Right kidney (tissue), 1 donor: ENCODE results near the gene CBX7.
"Not testable (repeated sequence)": the region's sequence is repeated elsewhere in the genome, so short reads cannot be mapped to it uniquely, and the experiment has no call there.

Source experiments
- DNase-seq: peaks from one replicate; pipeline ENCODE4 v3.0.0-alpha.2; 2016

The CBX7 gene

GRCh38 chr22:39174498-39175352, 22.2 kb upstream of the CBX7 start:
- DNase-seq: peak; percentile 69

DNA sequence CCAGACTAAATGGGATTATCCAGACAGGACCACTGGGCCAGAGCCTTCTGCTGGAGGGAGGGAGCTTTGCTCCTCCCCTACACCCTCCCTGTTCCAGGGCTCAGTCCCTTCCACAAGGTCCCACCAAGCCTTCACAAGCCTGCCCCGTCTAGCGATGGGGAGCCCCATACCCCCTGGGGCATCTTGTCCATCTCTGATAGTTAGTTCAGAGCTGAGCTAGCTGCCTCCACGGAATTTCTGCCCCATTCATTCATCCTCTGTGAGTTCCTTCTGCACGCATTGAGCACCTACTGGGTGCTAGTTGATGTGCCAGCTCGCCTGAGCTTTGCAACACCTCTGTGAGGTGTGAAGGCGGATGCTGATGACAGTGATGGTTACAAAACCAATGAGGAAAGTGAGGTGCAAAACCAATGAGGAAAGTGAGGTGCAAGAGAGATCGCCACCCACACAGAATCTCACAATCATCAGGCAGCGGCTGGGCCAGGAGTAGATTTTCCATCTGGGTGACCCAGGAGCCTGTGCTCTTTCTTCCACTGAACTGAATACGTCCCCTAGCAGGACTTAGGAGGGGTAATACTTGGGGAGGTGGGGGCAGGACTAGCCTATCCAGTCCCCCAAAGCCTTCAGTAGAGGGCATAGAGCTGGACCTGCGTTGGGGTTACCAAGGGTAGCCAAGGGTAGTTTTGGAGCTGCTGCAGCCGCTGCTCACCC, 21.5 kb upstream of the CBX7 start:
- no peak for DNase-seq

DNA sequence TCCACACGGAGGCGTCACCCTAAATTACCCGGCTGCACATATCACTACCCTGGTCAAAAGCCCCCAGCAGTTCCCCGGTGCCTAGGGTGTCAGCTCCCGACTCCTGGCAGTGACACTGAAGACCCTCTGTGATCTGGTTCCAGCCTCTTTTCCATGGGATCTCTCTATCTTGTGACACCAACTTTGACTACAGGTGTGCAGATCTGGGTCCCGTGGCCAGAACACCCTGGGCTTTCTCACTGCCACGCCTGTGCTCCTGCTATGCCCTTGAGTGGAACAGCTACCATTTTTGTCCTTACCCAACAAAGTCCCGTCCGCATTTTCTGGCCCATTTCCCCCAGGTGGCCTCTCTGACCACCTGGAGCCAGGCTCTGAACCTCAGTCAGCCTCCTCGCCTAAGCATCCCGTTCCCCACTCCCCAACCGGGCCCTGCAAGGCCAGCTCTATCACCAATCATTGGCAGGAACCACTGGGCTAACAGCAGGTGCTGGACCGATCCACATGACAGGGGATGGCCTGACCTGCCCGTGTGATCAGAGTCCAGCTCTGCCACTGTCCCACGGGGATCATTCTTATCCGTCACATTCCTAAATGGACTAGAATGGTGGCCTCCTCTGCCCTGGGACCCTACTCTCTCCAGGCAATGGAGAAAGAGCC, 20.7 kb upstream of the CBX7 start:
- peak; percentile 15 for DNase-seq

- DNase-seq: not testable (repeated sequence)
Measured at GRCh38 chr22:39172265-39173049, 20.0 kb upstream of the CBX7 start.

- no peak for DNase-seq
Measured at GRCh38 chr22:39171623-39172264, 19.3 kb upstream of the CBX7 start.

DNA sequence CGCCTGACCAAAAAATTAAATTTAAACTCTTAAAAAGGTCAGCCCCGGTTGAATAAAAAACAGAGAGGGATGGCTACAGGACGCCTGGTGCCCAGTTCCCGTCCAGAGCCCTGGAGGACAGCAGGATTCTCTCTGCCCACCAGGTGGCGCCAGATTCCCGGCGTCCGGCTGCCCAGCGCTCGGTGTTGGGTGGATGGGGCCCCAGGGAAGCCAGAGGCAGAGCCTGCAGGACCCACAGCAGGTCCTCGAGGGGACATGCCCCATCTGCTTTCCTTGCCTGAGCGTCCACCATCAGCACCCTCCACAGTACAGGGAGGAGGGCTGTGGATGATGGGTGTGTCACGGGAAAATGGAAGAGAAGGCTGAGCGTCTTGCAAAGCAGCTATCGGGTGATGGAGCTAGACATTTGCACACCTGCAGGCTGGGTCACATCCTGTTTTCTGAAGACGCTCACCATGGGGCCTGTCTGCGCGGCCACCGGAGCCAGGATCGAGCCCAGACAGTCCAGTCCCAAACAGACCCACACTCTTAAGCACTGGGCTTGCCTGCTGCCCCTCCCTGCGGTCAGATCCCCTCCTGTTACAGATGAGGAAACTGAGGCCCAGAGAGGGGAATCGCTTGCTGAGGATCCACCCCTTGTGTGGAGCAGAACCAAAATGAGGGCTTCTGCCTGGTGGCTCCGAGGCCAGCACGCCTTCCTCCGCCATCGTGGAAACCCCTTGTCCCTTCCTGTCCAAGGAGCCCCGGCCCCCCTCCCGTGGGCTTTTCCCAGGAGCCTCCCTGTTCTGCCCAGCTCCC, 18.5 kb upstream of the CBX7 start:
- peak; percentile 79 for DNase-seq

- no peak for DNase-seq
Measured at GRCh38 chr22:39169797-39170466, 17.5 kb upstream of the CBX7 start.

DNA sequence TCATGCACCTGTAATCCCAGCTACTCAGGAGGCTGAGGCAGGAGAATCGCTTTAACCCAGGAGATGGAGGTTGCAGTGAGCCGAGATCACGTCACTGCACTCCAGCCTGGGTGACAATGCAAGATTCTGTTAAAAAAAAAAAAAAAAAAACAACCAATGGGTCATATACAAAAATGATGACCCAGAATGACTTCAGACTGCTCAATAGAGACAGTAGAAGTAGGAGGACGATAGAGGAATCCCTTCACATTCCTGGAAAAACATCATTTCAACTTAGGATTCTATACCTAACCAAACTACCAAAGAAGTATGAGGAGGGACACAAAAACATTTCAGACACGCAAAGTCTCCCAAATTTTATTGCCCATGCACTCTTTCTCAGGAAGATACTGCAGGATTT, 14.1 kb upstream of the CBX7 start:
- no peak for DNase-seq

DNA sequence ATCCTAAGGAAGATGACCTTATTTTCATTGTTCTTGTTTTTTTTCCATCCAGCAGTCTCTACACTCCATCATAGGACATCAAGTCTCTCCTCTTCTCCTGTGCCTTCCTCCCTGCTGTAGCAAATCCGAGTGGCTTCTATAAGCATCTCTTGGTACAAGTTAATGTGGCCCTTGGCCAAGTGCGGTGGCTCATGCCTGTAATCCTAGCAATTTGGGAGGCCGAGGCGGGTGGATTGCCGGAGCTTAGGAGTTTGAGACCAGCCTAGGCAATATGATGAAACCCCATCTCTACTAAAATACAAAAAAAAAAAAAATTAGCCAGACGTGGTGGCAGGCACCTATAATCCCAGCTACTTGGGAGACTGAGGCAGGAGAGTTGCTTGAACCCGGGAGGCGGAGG, 3.6 kb upstream of the CBX7 start:
- DNase-seq: not testable (repeated sequence)

- DNase-seq: no peak
Measured at GRCh38 chr22:39155421-39155820, 2.9 kb upstream of the CBX7 start.

DNA sequence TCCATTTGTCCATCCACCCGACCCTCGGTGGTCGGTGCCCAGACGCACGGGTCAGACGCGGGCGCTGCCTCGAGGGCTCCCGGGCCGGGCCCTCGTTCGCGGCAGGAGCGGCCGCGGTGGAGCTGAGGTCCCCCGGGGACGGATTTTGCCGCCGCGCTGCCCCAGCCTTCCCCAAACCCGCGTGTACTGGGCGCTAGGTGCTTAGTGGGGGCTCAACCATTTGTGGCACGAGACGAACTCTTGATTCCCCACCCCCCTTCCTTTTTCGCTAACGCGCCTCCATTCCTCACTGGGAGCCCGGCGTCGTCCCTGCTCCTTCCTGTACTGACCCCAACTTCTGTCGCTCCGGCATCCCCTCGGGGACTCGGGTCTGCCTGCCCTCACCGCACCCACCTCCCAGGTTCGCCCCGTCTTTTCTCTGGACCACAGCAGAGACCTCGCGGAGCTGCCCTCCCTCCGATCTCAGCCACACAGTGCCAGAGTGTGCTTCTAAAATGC, 789 bp upstream of the CBX7 start:
- no peak for DNase-seq

- DNase-seq: no peak
Measured at GRCh38 chr22:39152024-39152510, 413 bp downstream of the CBX7 start.

- DNase-seq: no peak
Measured at GRCh38 chr22:39151329-39151975, 1.0 kb downstream of the CBX7 start.

DNA sequence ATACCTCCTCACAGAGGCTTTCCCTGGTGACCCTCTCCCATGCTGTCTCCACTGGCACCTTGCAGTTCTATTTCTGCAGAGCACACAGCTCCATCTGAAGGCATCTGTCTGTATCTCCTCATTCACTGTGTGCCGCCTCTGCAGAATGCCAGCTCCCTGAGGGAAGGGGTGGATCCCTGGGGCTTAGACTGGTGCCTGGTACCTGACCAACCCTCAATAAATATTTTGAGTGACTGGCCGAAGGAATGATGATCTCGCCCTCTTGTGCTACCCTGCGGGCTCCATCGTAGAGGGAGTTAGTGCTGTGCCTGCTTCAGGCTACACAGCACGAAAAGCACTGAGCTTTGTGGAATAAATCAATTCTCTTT, 1.6 kb downstream of the CBX7 start:
- DNase-seq: no peak

DNA sequence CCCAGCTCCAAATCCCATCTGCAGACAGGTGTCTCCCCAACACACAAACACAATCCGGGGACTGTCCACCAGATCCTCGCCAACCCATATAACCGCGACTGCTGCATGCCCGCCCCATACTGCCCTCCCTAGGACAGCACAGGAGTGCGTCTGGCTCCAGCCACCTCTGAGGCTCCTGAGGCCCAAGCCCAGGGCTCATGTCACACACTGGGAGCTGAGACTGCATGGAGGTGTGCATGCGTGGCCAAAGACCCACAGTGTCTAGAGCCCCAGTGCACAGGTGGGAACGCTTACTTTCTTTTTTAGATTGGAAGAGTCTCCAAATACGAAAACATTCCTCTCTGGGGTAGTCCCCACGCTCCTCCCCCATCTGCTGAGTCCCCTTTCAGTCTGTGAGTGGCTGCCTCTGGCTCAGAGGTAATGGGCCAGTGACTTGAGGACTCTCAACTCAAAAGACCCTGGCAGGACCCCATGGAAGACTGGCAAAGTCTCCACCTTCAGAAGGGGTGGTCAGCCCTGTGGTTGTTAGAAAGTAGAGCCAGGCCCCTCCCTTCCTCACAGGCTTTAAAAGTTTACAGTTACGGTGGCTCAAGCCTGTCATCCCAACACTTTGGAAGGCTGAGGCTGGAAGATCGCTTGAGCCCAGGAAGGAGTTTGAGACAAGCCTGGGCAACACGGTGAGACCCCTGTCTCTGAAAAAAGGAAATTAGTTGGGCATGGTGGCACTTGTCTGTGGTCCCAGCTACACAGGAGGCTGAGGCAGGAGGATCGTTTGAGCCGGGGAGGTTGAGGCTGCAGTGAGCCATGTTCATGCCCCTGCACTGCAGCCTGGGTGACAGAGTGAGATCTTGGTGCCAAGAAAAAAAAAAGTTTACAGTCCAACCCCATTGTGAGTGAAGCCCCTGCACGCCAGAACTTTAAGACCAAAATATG, 2.3 kb downstream of the CBX7 start:
- no peak for DNase-seq

DNA sequence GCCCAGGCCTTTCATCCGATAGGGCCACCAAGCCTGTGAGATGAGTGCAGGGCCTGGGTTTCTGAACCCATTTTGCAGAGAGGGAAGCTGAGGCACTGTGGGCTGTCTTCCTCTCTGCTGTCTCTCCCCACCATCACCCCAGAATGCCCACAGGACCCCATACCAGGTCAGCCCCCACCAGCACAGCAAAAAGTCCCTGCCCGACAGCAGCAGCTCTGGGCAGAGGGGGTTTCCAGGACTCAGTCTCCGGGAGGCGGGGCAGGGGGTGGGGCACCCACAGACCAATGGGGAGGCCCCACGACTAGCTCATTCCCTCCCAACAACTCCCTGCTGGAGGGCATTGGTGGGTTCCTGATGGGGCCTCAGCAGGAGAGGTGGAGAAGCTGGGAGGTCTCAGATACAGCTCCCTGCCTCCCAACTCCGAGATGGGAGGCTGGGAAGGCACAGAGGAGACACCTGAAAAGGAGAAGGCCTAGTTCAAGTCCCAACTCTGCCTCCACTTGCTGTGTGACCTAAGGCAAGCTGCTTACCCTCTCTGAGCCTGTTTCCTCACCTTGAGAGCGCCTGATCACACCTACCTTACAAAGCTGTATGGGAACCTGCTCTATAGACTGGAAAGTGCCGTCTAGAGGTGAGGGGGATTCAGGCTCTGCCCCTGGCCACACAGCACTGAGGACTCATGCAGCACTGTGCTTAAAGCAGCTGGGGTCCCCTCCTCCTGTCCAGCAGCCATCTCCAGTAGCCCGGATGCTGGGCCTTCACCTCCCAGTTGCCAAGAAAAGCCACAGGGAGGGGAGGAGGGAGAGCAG, 3.5 kb downstream of the CBX7 start:
- no peak for DNase-seq

GRCh38 chr22:39148026-39148726, 4.3 kb downstream of the CBX7 start:
- no peak for DNase-seq
